Gastroesophageal sphincter (tissue), 4 donors: ENCODE measurements around the gene EGFR. TPM values are rescaled to one million over a fixed set of nuclear protein-coding genes. Genes with fewer than 3 reads are reported as not detected.

Experiments used
- ATAC-seq: fragments of 150-250 bp; one replicate; pipeline ENCODE4 v1.9.1; 2016; ENCODE audit warnings: mild to moderate bottlenecking, moderate library complexity
- H3K27ac ChIP-seq, 4 donors: fragments of 200-600 bp; sonication (generic) in 3 of 4; 1 replicate in 3 of 4; 2 replicates in 1 of 4; pipeline ENCODE4 v1.5.1; 2016 to 2019
- H3K27me3 ChIP-seq: fragments of 200-600 bp; sonication (generic); one replicate; pipeline ENCODE4 v1.5.1; 2019
- H3K36me3 ChIP-seq, 2 donors: fragments of 200-600 bp; sonication (generic); one replicate each; pipeline ENCODE4 v1.5.1; 2019; ENCODE audit warnings: control low read depth in 1 of 2
- H3K4me1 ChIP-seq, 3 donors: fragments of 200-600 bp; sonication (generic); 1 replicate in 2 of 3; 2 replicates in 1 of 3; pipeline ENCODE4 v1.5.1; 2016 to 2019; ENCODE audit warnings: control low read depth in 2 of 3
- H3K4me3 ChIP-seq, 2 donors: fragments of 200-600 bp; sonication (generic); one replicate each; pipeline ENCODE4 v1.5.1; 2019; ENCODE audit warnings: mild to moderate bottlenecking in 1 of 2, moderate library complexity in 1 of 2
- H3K9me3 ChIP-seq, 3 donors: fragments of 200-600 bp; sonication (generic); one replicate each; pipeline ENCODE4 v1.5.1; 2017 to 2019; ENCODE audit warnings: control low read depth in 2 of 3
- CTCF ChIP-seq, 4 experiments: fragments of 200-600 bp in 2 of 4; fragments of 450-650 bp in 2 of 4; sonication (generic) in 1 of 4; IDR thresholded peaks; one replicate each; pipeline ENCODE4 v1.5.1; 2017 to 2019; ENCODE audit warnings: antibody characterized with exemption in 4 of 4, mild to moderate bottlenecking in 2 of 4, moderate library complexity in 2 of 4
- EP300 ChIP-seq: sonication (generic); formaldehyde crosslinking; IDR thresholded peaks from one replicate; pipeline ENCODE4 v1.6.1; 2017; ENCODE audit warnings: antibody characterized with exemption, mild to moderate bottlenecking
- POLR2A ChIP-seq, 2 donors: fragments of 450-650 bp; IDR thresholded peaks; one replicate each; pipeline ENCODE4 v1.6.1; 2017; ENCODE audit warnings: antibody characterized with exemption in 2 of 2, mild to moderate bottlenecking in 2 of 2, moderate library complexity in 1 of 2
- POLR2AphosphoS5 ChIP-seq: sonication (generic); formaldehyde crosslinking; IDR thresholded peaks from one replicate; pipeline ENCODE4 v1.6.1; 2017; ENCODE audit warnings: antibody characterized with exemption
- WGBS, 2 donors: methylation state at CpG; one replicate each; pipeline ENCODE4 v1.1.5; 2018; ENCODE audit warnings: low coverage in 1 of 2; 5-methylcytosine and 5-hydroxymethylcytosine counted together
- total RNA-seq, 4 donors: library from RNA; depleted of rRNA; stranded (reverse); fragments of >200 nt; gene quantifications; one replicate each; pipeline ENCODE4 v1.1.0, GENCODE V29; 2016

EGFR gene
- total RNA-seq, 4 donors from 2014 or later = 85.7 to 126 (median 111) TPM

- WGBS, 2 donors = 57 to 74% methylated on average over 4 to 6 of the region's 6 CpGs
- H3K36me3 ChIP-seq = no peaks in the 10 kb centered on the region
- peaks cover 15 to 91% (median 26%) of the 10 kb centered on the region in 3 donors for H3K4me1 ChIP-seq
- no peak for ATAC-seq
- no peak overlapping the region for H3K4me3 ChIP-seq
- TF ChIP-seq EP300 (no peak), POLR2A (IDR thresholded peaks at IDR 0.05) (no peak)
- peak overlapping the region; percentile 55 to 88 (median 76) for H3K27ac ChIP-seq
- no peaks in the 10 kb centered on the region for H3K27me3 ChIP-seq
- no peaks in the 10 kb centered on the region for H3K9me3 ChIP-seq
These were observed 41.8 kb downstream of the EGFR start for GRCh38 chr7:55060636-55061022.

GRCh38 chr7:55061726-55062499 is 43.1 kb downstream of the EGFR start:
- Histone ChIP-seq H3K4me3 (no peak overlapping the region), H3K9me3 (no peaks in the 10 kb centered on the region), H3K4me1 (peaks cover 19 to 91% (median 32%) of the 10 kb centered on the region in 3 donors), H3K36me3 (no peaks in the 10 kb centered on the region), H3K27me3 (no peaks in the 10 kb centered on the region), H3K27ac (peak overlapping the region in 3 of 4 donors; percentile 65 to 88 (median 87))
- no peak for ATAC-seq
- no peak for TF ChIP-seq POLR2A (IDR thresholded peaks at IDR 0.05)
- no peak for TF ChIP-seq POLR2AphosphoS5
- no peak for TF ChIP-seq EP300
- no peak for TF ChIP-seq CTCF (IDR thresholded peaks at IDR 0.05)
- WGBS, 2 donors = 72 to 78% methylated on average over 8 to 9 of the region's 10 CpGs

GRCh38 chr7:55063061-55063460 is 44.2 kb downstream of the EGFR start:
- Histone ChIP-seq H3K36me3 (no peaks in the 10 kb centered on the region), H3K4me1 (peaks cover 15 to 94% (median 33%) of the 10 kb centered on the region in 3 donors), H3K27me3 (no peaks in the 10 kb centered on the region), H3K27ac (peak overlapping the region in 3 of 4 donors; percentile 43 to 88 (median 87)), H3K9me3 (no peaks in the 10 kb centered on the region), H3K4me3 (no peak overlapping the region)
- TF ChIP-seq CTCF (IDR thresholded peaks at IDR 0.05) = no peak
- no peak for TF ChIP-seq POLR2A (IDR thresholded peaks at IDR 0.05)
- TF ChIP-seq EP300 = no peak
- TF ChIP-seq POLR2AphosphoS5 = no peak
- WGBS, 2 donors = 64 to 78% methylated on average over 5 to 7 of the region's 7 CpGs
- no peak for ATAC-seq

- no peak for TF ChIP-seq CTCF (IDR thresholded peaks at IDR 0.05)
- no peak for TF ChIP-seq POLR2AphosphoS5
- TF ChIP-seq POLR2A (IDR thresholded peaks at IDR 0.05) = no peak
- TF ChIP-seq EP300 = no peak
- Histone ChIP-seq H3K36me3 (no peaks in the 10 kb centered on the region), H3K9me3 (no peaks in the 10 kb centered on the region), H3K4me3 (no peak overlapping the region), H3K27ac (peak overlapping the region in 3 of 4 donors; percentile 43 to 88 (median 87)), H3K27me3 (no peaks in the 10 kb centered on the region), H3K4me1 (peaks cover 15 to 99% (median 33%) of the 10 kb centered on the region in 3 donors)
- WGBS, 2 donors = 52 to 80% methylated on average over 4 to 5 of the region's 5 CpGs
- ATAC-seq = no peak
These were observed 44.8 kb downstream of the EGFR start for GRCh38 chr7:55063633-55064032.

- no peaks in the 10 kb centered on the region for H3K36me3 ChIP-seq
- no peak overlapping the region for H3K4me3 ChIP-seq
- ATAC-seq = peak; percentile 87
- TF ChIP-seq POLR2A (IDR thresholded peaks at IDR 0.05) = no peak
- peak; percentile 70 for TF ChIP-seq POLR2AphosphoS5
- no peak for TF ChIP-seq CTCF (IDR thresholded peaks at IDR 0.05)
- H3K27me3 ChIP-seq = no peaks in the 10 kb centered on the region
- 11 to 13% methylated on average over 3 to 4 of the region's 4 CpGs for WGBS, 2 donors
- H3K4me1 ChIP-seq = peaks cover 15 to 100% (median 29%) of the 10 kb centered on the region in 3 donors
- H3K9me3 ChIP-seq = no peaks in the 10 kb centered on the region
- peak overlapping the region; percentile 83 to 91 (median 88) for H3K27ac ChIP-seq
These were observed 46.3 kb downstream of the EGFR start for GRCh38 chr7:55065079-55065478.
